Stromal cell of bone marrow (primary cell): Measurements from ENCODE around the gene STYK1.
A peak's percentile ranks its signal among the peaks of the same experiment; 100 is the strongest.
"Not testable (repeated sequence)": the region's sequence is repeated elsewhere in the genome, so short reads cannot be mapped to it uniquely, and the experiment has no call there.

Experiments
- DNase-seq: peaks from one replicate; pipeline ENCODE4 v3.0.0-alpha.2; 2012; ENCODE audit warnings: low read depth

Gene STYK1

GRCh38 chr12:10689146-10689545 lies 15.3 kb upstream of the STYK1 start:
- DNase-seq: no peak

GRCh38 chr12:10688042-10688441 lies 14.2 kb upstream of the STYK1 start:
- DNase-seq: no peak

- DNase-seq: no peak
Observed at GRCh38 chr12:10672231-10672868, 1.5 kb downstream of the STYK1 start.

GRCh38 chr12:10669533-10669932 lies 4.3 kb downstream of the STYK1 start:
- no peak for DNase-seq

GRCh38 chr12:10668526-10668925 lies 5.3 kb downstream of the STYK1 start:
- DNase-seq: no peak

GRCh38 chr12:10667581-10667980 lies 6.3 kb downstream of the STYK1 start:
- no peak for DNase-seq

GRCh38 chr12:10664499-10664898 lies 9.4 kb downstream of the STYK1 start:
- no peak for DNase-seq

- no peak for DNase-seq
Observed at GRCh38 chr12:10663869-10664268, 10.0 kb downstream of the STYK1 start.

- DNase-seq: peak; percentile 21
Observed at GRCh38 chr12:10661338-10661737, 12.5 kb downstream of the STYK1 start.

- DNase-seq: no peak
Observed at GRCh38 chr12:10654003-10654402, 19.8 kb downstream of the STYK1 start.

- DNase-seq: no peak
Observed at GRCh38 chr12:10652192-10652591, 21.7 kb downstream of the STYK1 start.

GRCh38 chr12:10646576-10646975 lies 27.3 kb downstream of the STYK1 start:
- not testable (repeated sequence) for DNase-seq

- DNase-seq: no peak
Observed at GRCh38 chr12:10645910-10646309, 27.9 kb downstream of the STYK1 start.

GRCh38 chr12:10641735-10642500 lies 31.9 kb downstream of the STYK1 start:
- DNase-seq: peak; percentile 71

GRCh38 chr12:10638728-10639127 lies 35.1 kb downstream of the STYK1 start:
- no peak for DNase-seq

- DNase-seq: no peak
Observed at GRCh38 chr12:10636611-10637010, 37.2 kb downstream of the STYK1 start.

- no peak for DNase-seq
Observed at GRCh38 chr12:10636124-10636523, 37.7 kb downstream of the STYK1 start.

GRCh38 chr12:10635306-10635705 lies 38.5 kb downstream of the STYK1 start:
- no peak for DNase-seq

GRCh38 chr12:10634427-10634826 lies 39.4 kb downstream of the STYK1 start:
- DNase-seq: no peak

- no peak for DNase-seq
Observed at GRCh38 chr12:10633541-10633940, 40.3 kb downstream of the STYK1 start.

GRCh38 chr12:10632226-10632625 lies 41.6 kb downstream of the STYK1 start:
- DNase-seq: no peak

- no peak for DNase-seq
Observed at GRCh38 chr12:10624605-10625004, 49.2 kb downstream of the STYK1 start.

- DNase-seq: no peak
Observed at GRCh38 chr12:10623131-10623530, 50.7 kb downstream of the STYK1 start.

GRCh38 chr12:10621278-10621677 lies 52.6 kb downstream of the STYK1 start:
- no peak for DNase-seq
